Tibial nerve (tissue), 4 donors: Measurements from ENCODE around the gene COQ5.

ENCODE experiments used
- EP300 ChIP-seq, 2 donors: sonication (generic); formaldehyde crosslinking; IDR thresholded peaks; one replicate each; pipeline ENCODE4 v1.6.1; 2017; ENCODE audit warnings: antibody characterized with exemption in 2 of 2, mild to moderate bottlenecking in 1 of 2
- POLR2A ChIP-seq, 2 donors: fragments of 450-650 bp; IDR thresholded peaks; one replicate each; pipeline ENCODE4 v1.6.1; 2017; ENCODE audit warnings: antibody characterized with exemption in 2 of 2, mild to moderate bottlenecking in 2 of 2, moderate library complexity in 2 of 2
- TF ChIP-seq, protein P1 (sequence below), 5 experiments: fragments of 200-600 bp in 3 of 5; fragments of 450-650 bp in 2 of 5; sonication (generic) in 3 of 5; IDR thresholded peaks; one replicate each; pipeline ENCODE4 v1.5.1; 2016 to 2019; ENCODE audit warnings: antibody characterized with exemption in 5 of 5, mild to moderate bottlenecking in 3 of 5, moderate library complexity in 2 of 5

DNA sequence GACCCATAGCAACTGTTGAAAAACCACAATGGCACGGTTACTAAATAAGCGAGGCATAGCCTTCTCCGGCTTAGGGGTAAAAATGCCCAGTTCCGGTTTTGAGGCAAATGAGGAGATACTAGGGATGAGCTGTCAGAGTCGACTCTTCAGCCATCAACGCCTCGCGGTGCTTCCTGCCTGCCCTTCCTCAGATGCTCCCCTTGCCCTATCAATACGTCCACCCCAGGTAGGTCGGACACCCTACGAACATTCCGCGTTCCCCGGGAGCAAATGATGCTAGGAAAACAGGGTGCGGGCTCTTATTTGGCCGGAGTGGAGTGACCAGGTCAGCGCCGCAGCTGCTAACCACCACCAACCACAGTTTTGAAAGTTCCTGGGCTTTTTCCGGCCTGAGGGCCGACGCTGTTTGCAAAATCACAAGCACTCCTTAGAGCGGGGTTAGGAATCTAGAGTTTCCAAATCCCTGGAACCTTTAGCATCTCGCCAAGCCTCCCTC lies 60.6 kb downstream of the COQ5 start:
- TF ChIP-seq, protein P1, sequence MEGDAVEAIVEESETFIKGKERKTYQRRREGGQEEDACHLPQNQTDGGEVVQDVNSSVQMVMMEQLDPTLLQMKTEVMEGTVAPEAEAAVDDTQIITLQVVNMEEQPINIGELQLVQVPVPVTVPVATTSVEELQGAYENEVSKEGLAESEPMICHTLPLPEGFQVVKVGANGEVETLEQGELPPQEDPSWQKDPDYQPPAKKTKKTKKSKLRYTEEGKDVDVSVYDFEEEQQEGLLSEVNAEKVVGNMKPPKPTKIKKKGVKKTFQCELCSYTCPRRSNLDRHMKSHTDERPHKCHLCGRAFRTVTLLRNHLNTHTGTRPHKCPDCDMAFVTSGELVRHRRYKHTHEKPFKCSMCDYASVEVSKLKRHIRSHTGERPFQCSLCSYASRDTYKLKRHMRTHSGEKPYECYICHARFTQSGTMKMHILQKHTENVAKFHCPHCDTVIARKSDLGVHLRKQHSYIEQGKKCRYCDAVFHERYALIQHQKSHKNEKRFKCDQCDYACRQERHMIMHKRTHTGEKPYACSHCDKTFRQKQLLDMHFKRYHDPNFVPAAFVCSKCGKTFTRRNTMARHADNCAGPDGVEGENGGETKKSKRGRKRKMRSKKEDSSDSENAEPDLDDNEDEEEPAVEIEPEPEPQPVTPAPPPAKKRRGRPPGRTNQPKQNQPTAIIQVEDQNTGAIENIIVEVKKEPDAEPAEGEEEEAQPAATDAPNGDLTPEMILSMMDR (IDR thresholded peaks at IDR 0.05), result no peak
- TF ChIP-seq EP300 (IDR thresholded peaks at IDR 0.05) (no peak), POLR2A (IDR thresholded peaks at IDR 0.05) (no peak)
